ENCODE results near the gene NEUROD1.

DNA sequence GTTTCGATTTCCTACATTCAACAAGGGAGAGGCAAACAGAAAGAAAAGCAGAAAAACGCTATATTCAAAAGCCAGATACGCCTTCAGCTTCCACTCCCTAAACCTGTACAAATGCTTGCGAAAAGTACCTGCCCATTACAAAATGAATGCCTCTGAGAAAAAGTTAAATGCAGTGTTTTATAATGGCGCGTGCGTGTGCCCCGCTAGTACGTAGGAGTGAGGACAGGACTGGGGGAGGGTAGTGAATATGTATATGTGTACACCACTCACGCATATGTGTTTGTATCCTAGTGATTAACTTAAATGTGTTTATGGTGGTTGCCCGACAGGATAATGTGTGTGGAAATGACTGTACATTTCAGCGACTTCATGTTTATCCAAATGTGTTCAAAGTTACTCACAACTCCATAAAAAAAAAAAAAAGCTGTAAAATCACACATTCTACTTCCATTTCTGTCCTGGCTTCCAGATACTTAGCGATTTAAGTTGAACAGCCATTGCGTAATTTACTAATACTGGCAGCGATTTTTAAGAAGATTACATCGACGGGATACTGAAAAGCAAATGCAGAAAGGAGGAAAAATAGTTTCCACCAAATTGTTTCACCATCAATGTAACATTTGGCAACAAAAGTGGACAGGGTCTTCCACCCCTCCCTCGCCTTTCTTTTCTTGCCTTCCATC, 1.3 kb downstream of the NEUROD1 start:
- TF ChIP-seq, protein P1, sequence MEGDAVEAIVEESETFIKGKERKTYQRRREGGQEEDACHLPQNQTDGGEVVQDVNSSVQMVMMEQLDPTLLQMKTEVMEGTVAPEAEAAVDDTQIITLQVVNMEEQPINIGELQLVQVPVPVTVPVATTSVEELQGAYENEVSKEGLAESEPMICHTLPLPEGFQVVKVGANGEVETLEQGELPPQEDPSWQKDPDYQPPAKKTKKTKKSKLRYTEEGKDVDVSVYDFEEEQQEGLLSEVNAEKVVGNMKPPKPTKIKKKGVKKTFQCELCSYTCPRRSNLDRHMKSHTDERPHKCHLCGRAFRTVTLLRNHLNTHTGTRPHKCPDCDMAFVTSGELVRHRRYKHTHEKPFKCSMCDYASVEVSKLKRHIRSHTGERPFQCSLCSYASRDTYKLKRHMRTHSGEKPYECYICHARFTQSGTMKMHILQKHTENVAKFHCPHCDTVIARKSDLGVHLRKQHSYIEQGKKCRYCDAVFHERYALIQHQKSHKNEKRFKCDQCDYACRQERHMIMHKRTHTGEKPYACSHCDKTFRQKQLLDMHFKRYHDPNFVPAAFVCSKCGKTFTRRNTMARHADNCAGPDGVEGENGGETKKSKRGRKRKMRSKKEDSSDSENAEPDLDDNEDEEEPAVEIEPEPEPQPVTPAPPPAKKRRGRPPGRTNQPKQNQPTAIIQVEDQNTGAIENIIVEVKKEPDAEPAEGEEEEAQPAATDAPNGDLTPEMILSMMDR (conservative IDR thresholded peaks at IDR 0.05; ENCODE audit: low read length): no peak
- no peak for TF ChIP-seq EZH2phosphoT487 (IDR thresholded peaks at IDR 0.05; ENCODE audit: borderline replicate concordance, low read depth, low read length)

All from OCI-LY7 (cell line).